Frontal cortex (tissue), 4 donors: ENCODE measurements around the gene USP48. TPM values are rescaled to one million over a fixed set of nuclear protein-coding genes. Genes with fewer than 3 reads are reported as not detected.
"Not testable (repeated sequence)": the region's sequence is repeated elsewhere in the genome, so short reads cannot be mapped to it uniquely, and the experiment has no call there.

Experiments
- DNase-seq, 2 donors: peaks; one replicate each; pipeline ENCODE4 v3.0.0; 2012; ENCODE audit warnings: low spot score in 2 of 2
- FAIRE-seq: peaks from 2 replicates; lab custom pipeline; 2012; peaks lifted over from hg19 to GRCh38; lab: Jason Lieb, UNC
- total RNA-seq: library from RNA; depleted of rRNA; stranded (reverse); fragments of >200 nt; gene quantifications from one replicate; pipeline ENCODE4 v1.2.3, GENCODE V29; 2014
- donor health status: control.
- donor health status: control.
- donor health status: control.

The USP48 gene
- total RNA-seq, 1 donor from 2014 or later = 58.7 TPM

DNA sequence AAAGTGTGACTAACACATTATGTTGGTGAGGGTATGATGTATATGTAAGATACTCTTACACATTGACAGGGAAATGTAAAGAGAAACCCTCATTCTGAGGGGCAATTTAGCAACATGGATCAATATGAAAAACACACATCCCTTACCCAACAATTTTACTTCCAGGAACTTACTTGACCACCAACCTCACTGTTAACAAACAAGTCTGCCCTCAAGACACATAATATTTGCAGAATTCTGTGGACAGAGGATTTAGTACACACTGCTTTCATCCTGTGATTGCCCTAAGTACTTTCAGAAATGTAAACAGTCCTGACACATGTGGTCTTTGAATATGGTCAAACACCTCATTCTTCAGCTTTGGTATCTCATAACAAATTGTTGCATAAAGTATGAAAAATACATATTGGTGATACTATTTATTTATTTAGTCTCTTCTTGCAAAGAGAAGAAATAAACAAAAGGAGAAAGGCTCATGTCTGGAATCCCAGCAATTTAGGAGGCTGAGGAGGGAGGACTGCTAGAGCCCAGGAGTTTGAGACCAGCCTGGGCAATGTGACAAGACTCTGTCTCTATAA is 6.9 kb downstream of the USP48 start:
- DNase-seq (no peak), FAIRE-seq (no peak)

- DNase-seq (no peak), FAIRE-seq (no peak)
Measured at GRCh38 chr1:21775550-21775914, 7.4 kb downstream of the USP48 start.

- DNase-seq = no peak
- no peak for FAIRE-seq
Measured at GRCh38 chr1:21774835-21775549, 8.0 kb downstream of the USP48 start.

DNA sequence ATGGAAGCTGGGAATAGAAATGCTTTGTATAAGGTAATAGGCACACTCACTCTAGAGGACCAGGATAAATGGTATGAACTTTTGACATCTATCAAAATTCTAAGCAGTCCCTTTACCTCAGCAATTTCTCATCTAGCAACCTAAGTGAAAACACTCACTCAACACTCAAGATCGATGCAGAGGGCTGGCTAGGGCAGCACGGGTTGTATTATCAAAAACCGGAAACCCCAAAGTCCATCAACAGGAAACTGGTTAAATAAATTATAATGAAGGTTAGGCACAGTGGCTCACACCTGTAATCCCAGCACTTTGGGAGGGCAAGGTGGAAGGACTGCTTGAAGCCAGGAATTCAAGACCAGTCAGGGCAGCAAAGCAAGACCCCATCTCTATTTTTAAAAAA is 9.4 kb downstream of the USP48 start:
- DNase-seq (no peak), FAIRE-seq (no peak)

DNA sequence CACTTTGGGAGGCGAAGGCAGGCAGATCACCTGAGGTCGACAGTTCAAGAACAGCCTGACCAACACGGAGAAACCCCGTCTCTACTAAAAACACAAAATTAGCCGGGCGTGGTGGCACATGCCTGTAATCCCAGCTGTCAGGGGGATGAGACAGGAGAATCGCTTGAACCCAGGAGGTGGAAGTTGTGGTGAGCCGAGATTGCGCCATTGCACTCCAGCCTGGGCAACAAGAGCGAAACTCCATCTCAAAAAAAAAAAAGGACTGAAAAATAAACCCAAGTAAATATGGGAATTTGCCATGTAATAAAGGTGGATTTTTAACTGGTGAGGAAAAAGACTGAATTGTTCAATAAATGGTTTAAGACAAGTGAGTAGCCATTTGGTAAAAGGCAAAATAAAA is 11.3 kb downstream of the USP48 start:
- DNase-seq, FAIRE-seq: not testable (repeated sequence)

DNA sequence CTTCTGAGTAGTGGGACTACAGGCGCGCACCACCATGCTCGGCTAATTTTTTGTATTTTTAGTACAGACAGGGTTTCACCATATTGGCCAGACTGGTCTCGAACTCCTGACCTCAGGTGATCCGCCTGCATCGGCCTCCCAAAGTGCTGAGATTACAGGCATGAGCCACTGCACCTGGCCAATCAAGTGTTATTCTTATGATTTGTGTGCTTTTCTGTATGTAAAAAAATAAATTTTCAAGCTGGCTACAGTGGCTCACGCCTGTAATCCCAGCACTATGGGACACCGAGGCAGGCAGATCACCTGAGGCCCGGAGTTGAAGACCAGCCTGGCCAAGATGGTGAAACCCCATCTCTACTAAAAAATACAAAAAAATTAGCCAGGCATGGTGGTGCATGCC is 12.3 kb downstream of the USP48 start:
- not testable (repeated sequence) for DNase-seq, FAIRE-seq

DNA sequence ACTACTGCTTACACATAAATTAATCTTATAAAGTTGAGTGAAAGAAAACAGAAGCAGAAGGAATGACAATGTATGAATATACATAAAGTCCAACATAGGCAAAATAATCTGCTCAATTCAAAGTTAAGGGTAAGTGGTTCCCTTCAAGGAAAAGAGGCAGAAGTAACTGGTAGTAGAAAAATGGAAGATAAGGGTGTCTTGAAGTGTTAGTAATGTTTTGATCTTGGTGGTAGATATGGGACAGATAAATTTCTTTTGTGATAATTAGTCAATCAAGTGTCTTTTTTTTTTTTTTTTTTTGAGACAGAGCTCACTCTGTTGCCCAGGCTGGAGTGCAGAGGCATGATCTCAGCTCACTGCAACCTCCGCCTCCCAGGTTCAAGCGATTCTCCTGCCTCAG is 12.7 kb downstream of the USP48 start:
- DNase-seq (no peak), FAIRE-seq (no peak)

DNA sequence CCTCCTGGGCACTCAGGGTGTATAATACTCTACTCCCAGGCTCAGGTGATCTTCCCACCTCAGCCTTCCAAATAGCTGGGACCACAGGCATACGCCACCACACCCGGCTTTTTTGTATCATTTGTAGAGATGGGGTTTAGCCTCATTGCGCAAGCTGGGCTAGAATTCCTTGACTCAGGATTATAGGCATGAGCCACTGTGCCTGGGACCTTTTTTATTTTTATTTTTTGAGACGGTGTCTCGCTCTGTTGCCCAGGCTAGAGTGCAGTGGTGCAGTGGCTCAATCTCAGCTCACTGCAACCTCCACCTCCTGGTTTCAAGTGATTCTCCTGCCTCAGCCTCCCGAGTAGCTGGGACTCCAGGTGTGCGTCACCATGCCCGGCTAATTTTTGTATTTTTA is 15.8 kb downstream of the USP48 start:
- not testable (repeated sequence) for DNase-seq, FAIRE-seq

GRCh38 chr1:21766210-21766609 is 16.7 kb downstream of the USP48 start:
- no peak for FAIRE-seq
- DNase-seq = no peak

DNA sequence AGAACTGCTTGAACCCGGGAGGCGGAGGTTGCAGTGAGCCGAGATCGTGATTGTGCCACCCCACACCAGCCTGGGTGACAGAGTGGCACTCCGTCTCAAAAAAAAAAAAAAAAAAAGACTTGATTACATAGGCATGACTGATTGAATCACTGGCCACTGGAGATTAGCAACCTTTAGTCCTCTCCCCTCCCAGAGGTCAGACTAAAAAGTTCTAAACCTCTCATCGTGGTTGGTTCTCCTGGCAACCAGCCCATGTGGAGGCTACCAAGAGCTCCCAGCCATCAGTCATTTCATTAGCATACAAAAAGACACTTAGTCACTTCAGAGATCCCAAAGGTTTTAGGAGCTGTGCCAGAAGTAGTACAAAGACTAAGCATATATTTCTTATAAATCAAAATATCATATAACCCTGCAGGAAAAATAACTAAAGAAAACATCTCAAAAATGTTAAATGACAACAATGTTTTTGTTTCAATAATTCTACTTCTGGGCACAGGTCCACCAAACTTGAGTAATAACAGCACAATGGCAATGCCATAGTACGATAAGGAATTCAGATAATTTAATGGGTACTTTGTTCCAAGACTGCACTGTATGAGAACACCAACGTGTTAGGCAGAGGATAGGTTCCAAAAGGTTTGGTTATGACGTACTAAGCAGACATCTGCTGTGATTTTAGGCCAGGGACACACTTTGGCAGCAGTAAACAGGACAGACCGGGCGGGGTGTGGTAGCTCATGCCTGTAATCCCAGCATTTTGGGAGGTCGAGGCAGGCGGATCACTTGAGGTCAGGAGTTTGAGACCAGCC is 18.1 kb downstream of the USP48 start:
- no peak for FAIRE-seq

GRCh38 chr1:21763694-21764419 is 19.1 kb downstream of the USP48 start:
- DNase-seq (no peak), FAIRE-seq (no peak)

More for the DNA sequence above, 18.1 kb downstream of the USP48 start:
- peak in 1 of 2 donors; percentile 19 for DNase-seq

GRCh38 chr1:21763236-21763635 is 19.7 kb downstream of the USP48 start:
- FAIRE-seq (no peak), DNase-seq (no peak)

GRCh38 chr1:21762022-21762404 is 20.9 kb downstream of the USP48 start:
- FAIRE-seq = no peak
- no peak for DNase-seq

DNA sequence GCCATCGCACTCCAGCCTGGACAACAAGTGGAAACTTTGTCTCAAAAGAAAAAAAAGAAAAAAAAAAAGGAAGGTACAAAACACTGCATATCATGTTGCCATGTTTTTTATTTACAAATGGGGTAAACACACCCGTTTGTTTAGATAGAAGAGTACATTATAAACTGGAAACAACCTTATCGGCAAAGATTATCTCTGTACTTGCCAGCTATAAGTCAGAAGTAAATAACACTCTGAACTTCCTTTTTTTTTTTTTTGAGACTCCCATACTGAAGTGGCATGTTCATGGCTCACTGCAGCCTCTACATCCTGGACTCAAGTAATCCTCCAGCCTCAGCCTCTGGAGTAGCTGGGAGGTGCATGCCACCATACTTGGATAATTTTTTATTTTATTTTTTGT is 21.9 kb downstream of the USP48 start:
- FAIRE-seq (no peak), DNase-seq (no peak)

DNA sequence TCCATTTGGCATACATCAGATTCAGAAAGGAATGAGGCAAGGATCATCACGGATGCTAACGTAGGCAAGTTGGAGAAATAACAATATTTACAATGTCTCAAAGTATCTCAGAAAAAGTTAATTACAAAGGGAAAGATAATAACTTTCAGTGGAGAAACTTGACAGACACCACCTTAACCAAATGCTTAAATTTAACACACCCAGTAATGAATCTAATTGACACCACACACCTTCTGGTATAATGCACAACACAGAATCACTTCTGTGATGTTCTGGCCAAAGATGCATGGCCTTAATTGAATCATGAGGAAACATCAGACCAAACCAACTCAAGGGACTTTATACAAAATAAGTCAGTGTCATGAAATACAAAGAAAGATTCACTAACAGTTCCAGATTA is 23.1 kb downstream of the USP48 start:
- DNase-seq (no peak), FAIRE-seq (no peak)

- no peak for FAIRE-seq
Measured at GRCh38 chr1:21759182-21759581, 23.8 kb downstream of the USP48 start.

DNA sequence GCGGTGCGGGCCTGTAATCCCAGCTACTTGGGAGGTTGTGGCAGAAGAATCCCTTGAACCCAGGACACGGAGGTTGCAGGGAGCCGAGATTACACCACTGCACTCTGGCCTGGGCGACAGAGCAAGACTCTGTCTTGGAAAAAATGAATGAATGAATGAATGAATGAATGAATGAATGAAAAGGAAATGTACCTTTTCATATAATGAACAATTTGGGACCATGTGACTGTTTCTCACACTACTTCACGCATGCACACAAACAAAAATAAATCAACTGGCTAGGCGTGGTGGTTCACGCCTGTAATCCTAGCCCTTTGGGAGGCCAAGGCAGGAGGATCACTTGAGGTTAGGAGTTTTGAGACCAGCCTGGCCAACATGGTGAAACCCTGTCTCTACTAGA is 24.3 kb downstream of the USP48 start:
- DNase-seq (no peak), FAIRE-seq (no peak)

More at GRCh38 chr1:21759182-21759581, 23.8 kb downstream of the USP48 start:
- DNase-seq = no peak

DNA sequence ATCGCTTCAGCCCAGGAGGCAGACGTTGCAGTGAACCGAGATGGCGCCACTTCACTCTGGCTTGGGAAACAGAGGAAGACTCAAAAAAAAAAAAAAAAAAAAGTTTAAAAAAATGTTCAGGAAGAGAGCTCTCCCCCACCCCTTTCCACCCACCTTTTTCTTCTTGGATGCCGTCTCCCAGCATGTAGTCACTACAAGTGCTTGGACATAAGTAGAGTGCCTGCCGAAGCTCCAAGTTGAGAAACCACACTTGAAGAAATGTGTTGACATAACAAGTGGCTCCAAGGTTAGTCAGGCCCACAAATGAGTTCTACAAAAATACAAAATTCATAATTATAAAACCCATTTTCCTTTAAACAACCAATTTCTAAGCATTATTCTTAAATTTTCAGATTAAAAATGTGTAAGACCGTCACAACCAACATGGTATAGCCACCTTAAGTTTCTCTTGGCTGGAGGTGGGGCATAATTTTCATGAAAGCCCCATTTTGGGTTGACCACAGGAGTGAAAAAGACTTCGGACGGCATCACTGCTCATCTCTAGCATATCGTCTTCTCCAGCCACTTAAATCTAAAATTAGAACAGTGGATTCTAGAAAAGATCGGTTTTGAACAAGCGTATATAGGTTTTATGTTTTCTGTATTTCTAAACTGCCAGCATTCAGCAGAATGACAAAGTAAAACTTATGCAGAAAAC is 26.4 kb downstream of the USP48 start:
- no peak for FAIRE-seq
- no peak for DNase-seq

DNA sequence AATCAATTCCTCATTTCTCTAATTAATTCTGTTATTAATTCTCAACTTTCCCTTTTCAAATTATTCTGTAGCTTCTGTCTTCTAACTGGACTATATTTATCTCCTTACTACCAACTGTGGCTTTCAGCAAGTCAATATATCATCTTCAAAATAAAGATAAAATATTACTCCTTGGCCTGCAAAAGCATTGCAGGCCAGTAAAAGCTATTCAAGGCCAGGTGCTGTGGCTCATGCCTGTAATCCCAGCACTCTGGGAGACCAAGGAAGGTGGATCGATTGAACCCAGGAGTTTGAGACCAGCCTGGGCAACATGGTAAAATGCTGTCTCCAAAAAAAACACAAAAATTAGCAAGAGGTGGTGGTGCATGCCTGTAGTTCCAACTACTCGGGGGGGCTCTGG is 27.9 kb downstream of the USP48 start:
- no peak for DNase-seq
- no peak for FAIRE-seq

- no peak for DNase-seq
- no peak for FAIRE-seq
Measured at GRCh38 chr1:21754583-21754982, 28.4 kb downstream of the USP48 start.
